Placental epithelial cell (primary cell): ENCODE data around the gene INA. TPM values are rescaled to one million over a fixed set of nuclear protein-coding genes. Genes with fewer than 3 reads are reported as not detected.

Experiments used
- small RNA-seq: library from RNA; depleted of rRNA; stranded (forward); fragments of <200 nt; gene quantifications from one replicate; pipeline ENCODE3, GENCODE V24; 2012
- total RNA-seq: library from RNA; depleted of rRNA; stranded (reverse); fragments of >200 nt; gene quantifications from 2 replicates; pipeline ENCODE4 v1.2.3, GENCODE V29; 2012

Gene INA
- total RNA-seq: 3.5 and 6.2 TPM in 2 replicates

GRCh38 chr10:103276896-103277712, at the start of gene INA:
INA (plus strand) TSS chr10:103277138; CDS start chr10:103277212, 74 bp downstream.

GRCh38 chr10:103245587-103245986, 31.4 kb upstream of the INA start, which contains the start of gene RPEL1:
RPEL1 (plus strand) TSS chr10:103245887; CDS start chr10:103245997, 110 bp downstream.

Small RNAs within 50 kb of the gene (small RNA-seq; reads per million reads assigned to genes)
- gene RNU11-3P: not detected

Other genes with a start within 250 kb of the INA start
- 53.8 and 63.2 TPM in 2 replicates for gene NT5C2, start 83.9 kb upstream of the INA start, total RNA-seq
- gene RPEL1, start 31.3 kb upstream of the INA start, total RNA-seq: not detected in 2 replicates
- 6.0 and 9.8 TPM in 2 replicates for gene PCGF6, start 74.0 kb downstream of the INA start, total RNA-seq
- gene TAF5, start 90.8 kb downstream of the INA start, total RNA-seq: 2.3 and 3.9 TPM in 2 replicates
- gene ATP5MK, start 119.3 kb downstream of the INA start, total RNA-seq: 145 and 240 TPM in 2 replicates
- gene PDCD11, start 119.5 kb downstream of the INA start, total RNA-seq: 23.6 and 29.6 TPM in 2 replicates
- gene CALHM2, start 175.2 kb downstream of the INA start, total RNA-seq: 23.7 and 25.1 TPM in 2 replicates
- not detected in 2 replicates for gene CALHM1, start 181.8 kb downstream of the INA start, total RNA-seq
- gene CALHM3, start 202.1 kb downstream of the INA start, total RNA-seq: 0.22 and 0.39 TPM in 2 replicates
- gene NEURL1, start 216.6 kb downstream of the INA start, total RNA-seq: 5.5 and 10.0 TPM in 2 replicates